Pulmonary artery endothelial cell (primary cell): ENCODE measurements around the gene RIMBP2. TPM values are rescaled to one million over a fixed set of nuclear protein-coding genes. Genes with fewer than 3 reads are reported as not detected.

Source experiments
- DNase-seq: peaks from one replicate; pipeline ENCODE4 v3.0.0-alpha.2; 2011; ENCODE audit warnings: low read depth, low spot score
- total RNA-seq: library from RNA; depleted of rRNA; stranded (reverse); fragments of >200 nt; gene quantifications from 2 replicates; pipeline ENCODE4 v1.2.3, GENCODE V29; 2014

RIMBP2 gene
- total RNA-seq, 1 donor from 2014 or later, result not detected

- no peak for DNase-seq
Measured at GRCh38 chr12:130552483-130552996, 163.6 kb downstream of the RIMBP2 start.

- DNase-seq, result no peak
Measured at GRCh38 chr12:130549361-130549760, 166.7 kb downstream of the RIMBP2 start.

GRCh38 chr12:130547480-130548155, 168.5 kb downstream of the RIMBP2 start:
- no peak for DNase-seq

- no peak for DNase-seq
Measured at GRCh38 chr12:130546494-130546893, 169.6 kb downstream of the RIMBP2 start.

GRCh38 chr12:130545475-130545874, 170.6 kb downstream of the RIMBP2 start:
- DNase-seq, result no peak

GRCh38 chr12:130540376-130540775, 175.7 kb downstream of the RIMBP2 start:
- DNase-seq, result no peak

- no peak for DNase-seq
Measured at GRCh38 chr12:130538343-130539095, 177.6 kb downstream of the RIMBP2 start.

GRCh38 chr12:130537655-130538054, 178.4 kb downstream of the RIMBP2 start:
- DNase-seq, result no peak

GRCh38 chr12:130537051-130537450, 179.0 kb downstream of the RIMBP2 start:
- no peak for DNase-seq

- DNase-seq, result no peak
Measured at GRCh38 chr12:130530429-130530828, 185.7 kb downstream of the RIMBP2 start.

- no peak for DNase-seq
Measured at GRCh38 chr12:130529781-130530180, 186.3 kb downstream of the RIMBP2 start.

GRCh38 chr12:130527239-130527638, 188.9 kb downstream of the RIMBP2 start:
- no peak for DNase-seq

- no peak for DNase-seq
Measured at GRCh38 chr12:130526813-130527212, 189.3 kb downstream of the RIMBP2 start.

GRCh38 chr12:130525384-130526172, 190.5 kb downstream of the RIMBP2 start:
- DNase-seq, result no peak

- no peak for DNase-seq
Measured at GRCh38 chr12:130524759-130525158, 191.3 kb downstream of the RIMBP2 start.

GRCh38 chr12:130523863-130524614, 192.1 kb downstream of the RIMBP2 start:
- no peak for DNase-seq

- DNase-seq, result no peak
Measured at GRCh38 chr12:130523208-130523607, 192.9 kb downstream of the RIMBP2 start.

GRCh38 chr12:130522244-130522834, 193.8 kb downstream of the RIMBP2 start:
- no peak for DNase-seq

GRCh38 chr12:130521375-130522124, 194.5 kb downstream of the RIMBP2 start:
- no peak for DNase-seq

GRCh38 chr12:130520784-130521183, 195.3 kb downstream of the RIMBP2 start:
- no peak for DNase-seq
